ENCODE results near the gene SEMA4B.
"Not testable (repeated sequence)": the region's sequence is repeated elsewhere in the genome, so short reads cannot be mapped to it uniquely, and the experiment has no call there.

SEMA4B gene

GRCh38 chr15:90230071-90230494, 29.0 kb downstream of the SEMA4B start:
- DNase-seq = no peak

GRCh38 chr15:90230610-90231009, 29.5 kb downstream of the SEMA4B start:
- DNase-seq = no peak

- DNase-seq = no peak
Observed at GRCh38 chr15:90231028-90232017, 30.2 kb downstream of the SEMA4B start.

GRCh38 chr15:90232196-90232595, 31.1 kb downstream of the SEMA4B start:
- no peak for DNase-seq

DNA sequence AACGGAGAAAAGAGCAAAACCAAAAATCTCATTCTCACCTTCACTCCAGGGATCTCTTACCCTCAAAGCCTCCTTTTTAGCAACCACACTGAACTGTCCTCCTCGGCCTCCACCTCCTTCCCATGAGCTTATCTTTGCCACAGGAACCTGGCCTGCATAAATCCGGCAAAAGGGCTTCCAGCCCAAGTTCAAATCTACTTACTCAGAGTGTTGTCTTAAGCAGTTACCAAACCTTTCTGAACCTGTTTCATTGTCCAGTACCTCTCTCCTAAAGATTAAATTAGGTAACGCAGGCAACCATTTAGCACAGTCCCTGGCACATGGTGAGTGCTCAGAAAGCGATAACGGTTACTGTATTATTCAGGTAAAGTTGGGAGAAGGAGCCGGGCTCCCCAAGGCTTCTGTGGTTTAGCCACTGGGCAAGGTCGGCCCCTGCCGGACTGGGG, 31.8 kb downstream of the SEMA4B start:
- DNase-seq = no peak

- peak; percentile 81 for DNase-seq
Observed at GRCh38 chr15:90233387-90234095, 32.4 kb downstream of the SEMA4B start, which contains the start of gene CIB1. CIB1 (minus strand) TSS chr15:90233941; CDS start chr15:90233885, 56 bp downstream.

DNA sequence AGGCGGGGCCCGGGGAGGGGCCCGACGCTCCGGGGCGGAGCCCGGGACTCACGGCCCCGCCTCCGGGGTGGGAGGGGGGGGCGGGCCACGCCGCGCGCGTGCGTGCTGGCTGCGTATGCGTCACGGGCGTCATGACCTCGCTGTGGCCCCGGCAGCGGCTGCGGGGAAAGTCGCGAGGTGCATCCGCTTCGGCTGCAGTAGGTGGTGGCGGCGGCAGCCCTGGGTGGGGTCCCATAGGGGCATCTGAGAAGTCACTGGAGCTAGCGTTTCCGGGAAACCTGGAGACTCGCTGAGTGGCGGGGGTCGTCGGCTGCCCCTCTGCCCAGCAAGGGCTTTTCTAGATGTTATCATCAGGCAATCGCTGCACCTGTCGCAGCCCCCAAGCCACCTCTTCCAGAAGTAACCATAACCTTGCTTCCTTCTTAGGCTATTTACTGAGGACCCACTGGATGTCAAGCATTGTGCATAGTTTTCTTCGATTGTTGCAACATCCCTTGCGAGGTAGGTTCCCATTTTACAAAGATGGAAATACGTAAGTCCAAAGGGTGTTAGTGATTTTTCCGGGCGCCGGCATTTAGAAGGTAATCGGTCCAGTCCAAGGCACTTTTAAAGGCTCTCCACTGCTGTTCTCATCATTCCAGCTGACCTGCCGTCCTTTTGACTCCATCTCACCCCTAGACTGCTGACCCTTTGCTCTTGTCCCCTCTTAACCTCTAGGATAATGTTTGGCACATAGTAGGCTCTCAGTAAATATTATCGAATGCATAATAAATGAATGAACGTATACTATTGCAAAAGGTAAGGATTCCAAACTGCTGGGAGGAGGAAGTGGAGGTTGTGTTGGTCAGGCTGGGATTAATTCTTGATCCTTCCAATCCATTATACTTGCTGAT, 33.2 kb downstream of the SEMA4B start, which contains the start of gene GDPGP1:
Gene GDPGP1 (plus strand): TSS at position 114 of the 893 bp plus-strand sequence. CDS start 6,700 bp downstream, outside the sequence.
- no peak for DNase-seq

DNA sequence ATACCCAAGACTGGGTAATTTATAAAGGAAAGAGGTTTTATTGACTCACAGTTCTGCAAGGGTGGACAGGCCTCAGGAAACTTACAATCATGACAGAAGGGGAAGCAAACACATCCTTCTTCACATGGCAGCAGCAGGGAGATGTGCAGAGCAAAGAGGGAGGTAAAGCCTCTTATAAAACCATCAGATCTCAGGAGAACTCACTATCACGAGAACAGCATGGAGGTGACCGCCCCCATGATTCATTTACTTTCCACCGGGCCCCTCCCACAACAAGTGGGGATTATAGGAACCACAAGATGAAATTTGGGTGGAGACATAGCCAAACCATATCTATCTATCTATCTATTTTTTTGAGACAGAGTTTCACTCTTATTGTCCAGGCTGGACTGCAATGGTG, 38.2 kb downstream of the SEMA4B start:
- DNase-seq = no peak

DNA sequence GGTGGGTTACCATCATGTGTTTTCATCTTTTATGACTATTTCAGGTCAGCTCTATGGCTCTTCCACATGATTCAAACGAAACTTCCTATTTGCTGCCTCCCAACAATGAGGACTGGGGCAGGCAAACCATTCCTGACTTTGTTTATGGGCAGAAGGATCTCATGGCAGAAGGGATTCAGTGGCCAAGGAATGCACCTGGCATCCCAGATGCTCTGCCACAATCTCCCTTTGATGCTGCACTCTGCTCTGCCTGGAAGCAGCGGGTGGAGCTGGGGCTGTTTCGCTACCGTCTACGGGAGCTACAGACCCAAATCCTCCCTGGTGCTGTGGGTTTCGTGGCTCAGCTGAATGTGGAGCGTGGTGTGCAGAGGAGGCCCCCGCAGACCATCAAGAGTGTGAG, 39.7 kb downstream of the SEMA4B start:
- no peak for DNase-seq

- no peak for DNase-seq
Observed at GRCh38 chr15:90241343-90242192, 40.4 kb downstream of the SEMA4B start.

- no peak for DNase-seq
Observed at GRCh38 chr15:90243943-90244639, 43.0 kb downstream of the SEMA4B start.

- no peak for DNase-seq
Observed at GRCh38 chr15:90248789-90249202, 47.7 kb downstream of the SEMA4B start.

- DNase-seq = peak; percentile 52
Observed at GRCh38 chr15:90249203-90249863, 48.2 kb downstream of the SEMA4B start, which contains the start of gene TTLL13. TTLL13 (plus strand) TSS chr15:90249556; CDS start chr15:90250631, 1,075 bp downstream.

- DNase-seq = no peak
Observed at GRCh38 chr15:90257776-90258175, 56.6 kb downstream of the SEMA4B start.

- no peak for DNase-seq
Observed at GRCh38 chr15:90259524-90259923, 58.4 kb downstream of the SEMA4B start.

DNA sequence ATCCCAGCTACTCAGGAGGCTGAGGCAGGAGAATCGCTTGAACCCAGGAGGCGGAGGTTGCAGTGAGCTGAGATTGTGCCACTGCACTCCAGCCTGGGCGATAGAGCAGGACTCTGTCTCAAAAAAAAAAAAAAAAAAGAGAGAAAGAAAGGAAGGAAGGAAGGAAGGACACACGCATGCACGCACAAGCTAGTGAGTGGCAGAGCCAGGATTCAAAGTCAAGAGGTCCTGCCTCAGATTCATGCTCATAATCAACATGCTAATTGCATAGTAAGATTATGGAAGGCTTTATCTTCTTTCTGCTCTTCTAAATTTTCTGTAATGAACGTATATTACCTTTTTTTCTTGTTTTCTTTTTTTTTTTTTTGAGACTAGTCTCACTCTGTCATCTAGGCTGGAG, 59.6 kb downstream of the SEMA4B start:
- DNase-seq = not testable (repeated sequence)

- DNase-seq = no peak
Observed at GRCh38 chr15:90261811-90262210, 60.7 kb downstream of the SEMA4B start.

DNA sequence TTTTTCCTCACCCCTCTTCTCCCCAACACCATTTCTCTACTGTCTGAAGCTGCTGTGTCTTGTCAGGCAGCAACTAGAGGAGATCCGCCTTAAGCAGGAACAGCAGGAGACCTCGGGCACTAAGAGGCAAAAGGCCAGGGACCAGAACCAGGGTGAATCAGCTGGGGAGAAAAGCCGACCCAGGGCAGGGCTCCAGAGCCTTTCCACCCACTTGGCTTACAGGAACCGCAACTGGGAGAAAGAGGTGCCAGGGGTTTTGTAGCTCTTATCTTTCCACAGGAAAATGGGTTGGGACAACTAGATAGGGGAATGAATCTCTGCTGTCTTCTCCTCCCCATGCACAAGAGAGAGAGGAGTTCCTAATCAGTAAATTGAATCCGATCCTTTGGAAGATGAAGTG, 61.3 kb downstream of the SEMA4B start:
- DNase-seq = no peak

DNA sequence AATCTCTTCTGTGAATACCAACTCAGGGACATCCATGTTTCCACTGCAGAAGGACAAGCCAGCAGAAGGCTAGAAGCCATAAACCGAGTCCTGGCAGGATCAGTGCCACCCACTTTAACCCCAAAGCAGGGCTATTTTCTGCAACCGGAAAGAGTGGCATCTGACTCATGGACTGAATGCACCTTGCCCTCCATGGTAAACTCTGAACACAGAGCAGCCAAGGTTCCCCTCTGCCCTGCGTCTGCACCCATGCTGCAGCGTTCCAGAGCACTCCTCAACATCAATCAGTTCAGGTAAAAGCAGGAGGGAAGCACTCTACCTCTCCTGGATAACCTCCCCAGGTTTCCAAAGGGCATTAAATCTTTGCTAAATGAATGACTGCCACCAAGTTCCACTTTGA, 63.5 kb downstream of the SEMA4B start:
- DNase-seq = no peak

Measured in NCI-H510A (cell line).